K562 (cell line): ENCODE measurements around the gene PIK3R5. TPM values are rescaled to one million over a fixed set of nuclear protein-coding genes. Genes with fewer than 3 reads are reported as not detected.

Experiments used
- ATAC-seq: fragments of 200-7000 bp; cut with Tn5 transposase; 3 replicates; pipeline ENCODE4 v1.9.1; 2020; ENCODE audit warnings: moderate library complexity
- BruUV-seq: library from RNA; stranded (reverse); fragments of 400-500 nt; replicated peaks from 2 replicates; lab custom pipeline; 2021; lab: Mats Ljungman, UMichigan
- CTCF ChIA-PET: fragments of 300-600 bp; formaldehyde crosslinking; extraction: SDS; loops from one replicate; lab custom pipeline; 2021; ENCODE audit warnings: low intra/inter-chr PET ratio; lab: Yijun Ruan, JAX
- POLR2A ChIA-PET: fragments of 300-600, 350-650 bp; sonication (Branson Sonifier 250); formaldehyde crosslinking; extraction: SDS; loops from one replicate; lab custom pipeline; 2021; ENCODE audit warnings: antibody characterized with exemption, inconsistent platforms; lab: Yijun Ruan, JAX
- DNase-seq, 4 experiments: peaks; one replicate each; pipeline versions ENCODE4 v3.0.0 to v3.0.0-alpha.2; 2011 to 2018; ENCODE audit warnings: low spot score in 3 of 4, mixed read lengths in 3 of 4; ENCODE audit errors: extremely low read depth in 1 of 4
- FAIRE-seq: peaks from 2 replicates; lab custom pipeline; 2011; peaks lifted over from hg19 to GRCh38; lab: Jason Lieb, UNC
- H2AFZ ChIP-seq: 2 replicates; pipeline ENCODE4 v1.6.0; 2011; ENCODE audit warnings: low read depth, low read length, control low read depth, inconsistent platforms
- H3K27ac ChIP-seq: fragments of 200-600 bp; 3 replicates; pipeline ENCODE4 v1.8.0; 2011; ENCODE audit warnings: low read depth, mild to moderate bottlenecking, control low read depth, inconsistent platforms, low read length, moderate library complexity, mixed read lengths; ENCODE audit errors: extremely low read depth
- H3K27me3 ChIP-seq, 2 experiments: fragments of 300-600 bp in 1 of 2; 2 replicates in 1 of 2; 3 replicates in 1 of 2; pipeline versions ENCODE4 v1.6.0 to v1.8.0; 2011; ENCODE audit warnings: inconsistent platforms in 2 of 2, low read length in 2 of 2, mild to moderate bottlenecking in 1 of 2, mixed read lengths in 1 of 2, moderate library complexity in 1 of 2; ENCODE audit not compliant: control insufficient read depth in 2 of 2, insufficient read depth in 2 of 2
- H3K36me3 ChIP-seq: fragments of 300-600 bp; 3 replicates; pipeline ENCODE4 v1.8.0; 2011; ENCODE audit warnings: mild to moderate bottlenecking, low read length, inconsistent platforms; ENCODE audit not compliant: control insufficient read depth, insufficient read depth
- H3K4me1 ChIP-seq, 2 experiments: fragments of 200-600 bp in 1 of 2; replicated peaks in 1 of 2; 2 replicates in 1 of 2; 3 replicates in 1 of 2; pipeline versions ENCODE4 v1.5.1 to v1.8.0; 2011; ENCODE audit warnings: inconsistent platforms in 2 of 2, low read length in 2 of 2, mild to moderate bottlenecking in 1 of 2, mixed read lengths in 1 of 2, moderate library complexity in 1 of 2; ENCODE audit not compliant: control insufficient read depth in 2 of 2, insufficient read depth in 2 of 2
- H3K4me2 ChIP-seq: 2 replicates; pipeline ENCODE4 v1.6.1; 2011; ENCODE audit warnings: low read length, control low read depth, inconsistent platforms, mixed read lengths; ENCODE audit not compliant: insufficient read depth
- H3K4me3 ChIP-seq: fragments of 200-600 bp; sonication (generic), shearing (Covaris generic); 2 replicates; pipeline ENCODE4 v1.5.1; 2016; ENCODE audit warnings: control low read depth, inconsistent platforms
- H3K79me2 ChIP-seq: fragments of 200-600 bp; 3 replicates; pipeline ENCODE4 v1.8.0; 2011; ENCODE audit warnings: low read length, inconsistent platforms; ENCODE audit not compliant: control insufficient read depth, insufficient read depth
- H3K9ac ChIP-seq, 2 experiments: 2 replicates each; pipeline versions ENCODE4 v1.6.0 to v1.6.1; 2011; ENCODE audit warnings: low read depth in 2 of 2, low read length in 2 of 2, control low read depth in 1 of 2, inconsistent platforms in 1 of 2, mild to moderate bottlenecking in 1 of 2, mixed read lengths in 1 of 2; ENCODE audit not compliant: insufficient read depth in 1 of 2
- H3K9me1 ChIP-seq: one replicate; pipeline ENCODE4 v1.6.0; 2011; ENCODE audit warnings: inconsistent platforms, mild to moderate bottlenecking, low read length, moderate library complexity; ENCODE audit not compliant: control insufficient read depth, insufficient read depth
- H3K9me3 ChIP-seq: replicated peaks from 2 replicates; pipeline ENCODE4 v1.5.1; 2011; ENCODE audit warnings: low read depth, low read length, inconsistent platforms; ENCODE audit not compliant: control insufficient read depth, insufficient read depth
- H4K20me1 ChIP-seq: replicated peaks from 2 replicates; pipeline ENCODE4 v1.6.1; 2011; ENCODE audit warnings: low read length, inconsistent platforms, mixed read lengths; ENCODE audit not compliant: control insufficient read depth, insufficient read depth
- ATF1 ChIP-seq, 2 experiments: fragments of 450-650 bp in 1 of 2; IDR thresholded peaks; 2 replicates each; pipeline ENCODE4 v1.6.1; 2016; ENCODE audit warnings: missing compliant biosample characterization in 1 of 2, missing genetic modification characterization in 1 of 2
- BDP1 ChIP-seq: IDR thresholded peaks from 3 replicates; pipeline ENCODE4 v1.6.1; 2011; ENCODE audit not compliant: insufficient read length, insufficient read depth
- CC2D1A ChIP-seq: fragments of 450-650 bp; IDR thresholded peaks from 2 replicates; pipeline ENCODE4 v1.6.1; 2017; ENCODE audit warnings: mild to moderate bottlenecking
- ETV6 ChIP-seq, 3 experiments: fragments of 150-350 bp in 1 of 3; sonication (generic) in 1 of 3; formaldehyde crosslinking in 1 of 3; IDR thresholded peaks; 2 replicates each; pipeline versions ENCODE4 v1.6.1 to v1.8.0; 2014 to 2022; ENCODE audit warnings: borderline replicate concordance in 2 of 3, low read depth in 2 of 3, antibody characterized with exemption in 1 of 3, low read length in 1 of 3, mild to moderate bottlenecking in 1 of 3, missing genetic modification reagents in 1 of 3
- FOS ChIP-seq: IDR thresholded peaks from 3 replicates; pipeline ENCODE4 v1.6.1; 2011; ENCODE audit not compliant: insufficient read length; ENCODE audit errors: extremely low read depth
- FOSL1 ChIP-seq: fragments of 200-800 bp; sonication (Bioruptor generic); conservative IDR thresholded peaks from 2 replicates; pipeline ENCODE4 v1.6.1; 2016; ENCODE audit warnings: missing genetic modification characterization, missing compliant biosample characterization
- HCFC1 ChIP-seq: IDR thresholded peaks from 2 replicates; pipeline ENCODE4 v1.6.1; 2012; ENCODE audit warnings: low read depth, low read length, improper control_type of control experiment
- JUNB ChIP-seq: fragments of 450-650 bp; formaldehyde crosslinking; conservative IDR thresholded peaks from 2 replicates; pipeline ENCODE4 v1.4.0; 2020; ENCODE audit warnings: mild to moderate bottlenecking
- KAT8 ChIP-seq: fragments of 450-650 bp; IDR thresholded peaks from 2 replicates; pipeline ENCODE4 v1.6.1; 2016; ENCODE audit warnings: low read depth, mild to moderate bottlenecking
- MBD2 ChIP-seq: sonication (generic); IDR thresholded peaks from 2 replicates; pipeline ENCODE4 v1.6.1; 2016; ENCODE audit warnings: low read depth, borderline replicate concordance
- NFATC3 ChIP-seq: fragments of 450-650 bp; IDR thresholded peaks from 2 replicates; pipeline ENCODE4 v1.6.1; 2017; ENCODE audit warnings: mild to moderate bottlenecking
- NFE2L1 ChIP-seq: fragments of 450-650 bp; IDR thresholded peaks from 2 replicates; pipeline ENCODE4 v1.6.1; 2016; ENCODE audit warnings: missing genetic modification characterization, low read depth, mild to moderate bottlenecking, missing compliant biosample characterization, moderate library complexity, borderline replicate concordance
- NFYB ChIP-seq: IDR thresholded peaks from 2 replicates; pipeline ENCODE4 v1.6.1; 2011; ENCODE audit warnings: mild to moderate bottlenecking, moderate library complexity; ENCODE audit not compliant: insufficient read length; ENCODE audit errors: extremely low read depth
- RAD51 ChIP-seq: fragments of 450-650 bp; IDR thresholded peaks from 2 replicates; pipeline ENCODE4 v1.7.1; 2016; ENCODE audit warnings: low read depth, mild to moderate bottlenecking, borderline replicate concordance
- RBM25 ChIP-seq: fragments of 200-400 bp; formaldehyde crosslinking; IDR thresholded peaks from 2 replicates; pipeline ENCODE4 v1.6.1; 2018; ENCODE audit warnings: low read length, low read depth, moderate library complexity; ENCODE audit not compliant: severe bottlenecking
- RFX1 ChIP-seq: fragments of 450-650 bp; IDR thresholded peaks from 2 replicates; pipeline ENCODE4 v1.6.1; 2016; ENCODE audit warnings: mild to moderate bottlenecking, moderate library complexity
- SIX5 ChIP-seq, 2 experiments: IDR thresholded peaks; 2 replicates each; pipeline ENCODE4 v1.6.1; 2011; ENCODE audit warnings: low read length in 2 of 2, borderline replicate concordance in 1 of 2, low read depth in 1 of 2, mild to moderate bottlenecking in 1 of 2, moderate library complexity in 1 of 2; ENCODE audit not compliant: insufficient read depth in 1 of 2
- TBL1XR1 ChIP-seq, 2 experiments: IDR thresholded peaks; 2 replicates each; pipeline ENCODE4 v1.6.1; 2012; ENCODE audit warnings: improper control_type of control experiment in 2 of 2, low read length in 2 of 2, mild to moderate bottlenecking in 1 of 2
- USF1 ChIP-seq: sonication (generic); formaldehyde crosslinking; IDR thresholded peaks from 2 replicates; pipeline ENCODE4 v1.9.0; 2022; ENCODE audit warnings: mild to moderate bottlenecking, missing genetic modification reagents
- USF2 ChIP-seq: sonication (generic); formaldehyde crosslinking; IDR thresholded peaks from 2 replicates; pipeline ENCODE4 v1.5.0; 2020; ENCODE audit warnings: missing genetic modification reagents
- ZNF143 ChIP-seq: sonication (generic); formaldehyde crosslinking; IDR thresholded peaks from 2 replicates; pipeline ENCODE4 v1.9.0; 2022; ENCODE audit warnings: mild to moderate bottlenecking, missing genetic modification reagents
- ZNF175 ChIP-seq: fragments of 200-800 bp; sonication (Bioruptor generic); IDR thresholded peaks from 2 replicates; pipeline ENCODE4 v1.6.1; 2016; ENCODE audit warnings: low read depth, mild to moderate bottlenecking, missing genetic modification characterization, missing compliant biosample characterization
- ZNF584 ChIP-seq: fragments of 200-800 bp; sonication (Bioruptor generic); IDR thresholded peaks from 2 replicates; pipeline ENCODE4 v1.6.1; 2016; ENCODE audit warnings: low read depth, mild to moderate bottlenecking, missing genetic modification characterization, missing compliant biosample characterization
- in situ Hi-C: fragments of 300-500 bp; cut with MboI; formaldehyde crosslinking; loops from 4 replicates; pipeline ENCODE4 v1.15.0; 2018; ENCODE audit warnings: inconsistent platforms, mixed read lengths
- intact Hi-C: fragments of 100-400 bp; cut with micrococcal nuclease; formaldehyde crosslinking; loops from 2 replicates; pipeline ENCODE4 v1.14.2; 2022
- polyA plus RNA-seq, 8 experiments: library from polyadenylated mRNA; depleted of rRNA in 4 of 8; stranded (reverse) in 5 of 8; unstranded in 3 of 8; fragments of >200 nt; fragmentation: Nextera tagmentation in 2 of 8; fragmentation: Illumina TruSeq in 1 of 8; extraction: Ambion mirVana in 2 of 8; extraction: Trizol in 1 of 8; gene quantifications; 2 replicates each; pipeline versions ENCODE4 v1.2.1 to v1.2.3, GENCODE V29; 2011 to 2014; ENCODE audit warnings: inconsistent platforms in 1 of 8, missing spikeins in 1 of 8
- total RNA-seq, 7 experiments: library from RNA; depleted of rRNA in 6 of 7; stranded (reverse); fragments of >200 nt in 6 of 7; fragmentation: Illumina TruSeq in 2 of 7; extraction: Trizol in 2 of 7; gene quantifications; 2 replicates each; pipeline versions ENCODE4 v1.2.1 to v1.2.3, GENCODE V29; 2011 to 2021; ENCODE audit warnings: low replicate concordance in 1 of 7

Gene PIK3R5
- total and polyA plus RNA-seq, 9 of the 15 experiments (the other 6 are each of a cell fraction or from before 2014, with no cell fraction given), result 0.01 to 0.38 TPM; not detected in 7

- FAIRE-seq (no peak), ATAC-seq (peak; percentile 84), DNase-seq (peak; percentile 9 to 49 (median 45))
- Histone ChIP-seq H3K9ac (no peak overlapping the region), H3K27ac (no peak overlapping the region), H3K9me1 (no peaks in the 10 kb centered on the region), H3K79me2 (no peaks in the 10 kb centered on the region), H3K36me3 (no peaks in the 10 kb centered on the region), H3K9me3 (no peaks in the 10 kb centered on the region), H3K4me3 (no peak overlapping the region), H3K4me2 (no peak overlapping the region), H2AFZ (peak overlapping the region; percentile 59; the same call in 1 of the 2 replicates), H3K4me1 (no peaks in the 10 kb centered on the region), H3K27me3 (no peaks in the 10 kb centered on the region), H4K20me1 (no peaks in the 10 kb centered on the region)
- intact Hi-C loops (no loop called here), in situ Hi-C loops (no loop called here)
- ChIA-PET CTCF (interaction anchor here (0.8 kb wide), 1 partner anchor 788 kb away, joined by 3 read pairs; no protein-coding TSS in a partner anchor), POLR2A (no interaction called here)
- no TSS peak for BruUV-seq
- TF ChIP-seq KAT8 (no peak), RFX1 (peak; percentile 13; the same call in 1 of the 2 replicates), RAD51 (peak; percentile 76), USF1 (CRISPR knock-in tag) (peak; percentile 79), HCFC1 (peak; percentile 83), ETV6 (IDR thresholded peaks at IDR 0.05; ENCODE audit: borderline replicate concordance in 1 of 2, low read depth in 2 of 2, low read length in 1 of 2) (no peak), ETV6 (CRISPR knock-in tag; IDR thresholded peaks at IDR 0.05; ENCODE audit: borderline replicate concordance) (no peak), ZNF175 (CRISPR knock-in tag) (no peak), ATF1 (CRISPR knock-in tag; IDR thresholded peaks at IDR 0.05) (no peak), ATF1 (tag; IDR thresholded peaks at IDR 0.05) (no peak), NFATC3 (no peak), MBD2 (0 out of 2 replicates have a peak, but pooled peaks have one; percentile 20), NFE2L1 (tag) (no peak), JUNB (no peak), SIX5 (IDR thresholded peaks at IDR 0.05; ENCODE audit: borderline replicate concordance in 1 of 2, insufficient read depth in 1 of 2, low read depth in 1 of 2, low read length in 2 of 2) (peak; percentile 64 to 72; a peak in 3 of 4 replicates), BDP1 (no peak), ZNF143 (peak; percentile 72), FOSL1 (peak; percentile 37; the same call in 1 of the 2 replicates), ZNF584 (no peak), RBM25 (peak; percentile 7), TBL1XR1 (IDR thresholded peaks at IDR 0.05; ENCODE audit: low read length in 2 of 2) (no peak), USF2 (CRISPR knock-in tag) (peak; percentile 92), CC2D1A (no peak), FOS (peak; percentile 21), NFYB (peak; percentile 68)
These were observed 118.7 kb downstream of the PIK3R5 start for GRCh38 chr17:8846768-8847211.
